Omental fat pad (tissue), 4 donors: ENCODE measurements around the gene TNIP1. TPM values are rescaled to one million over a fixed set of nuclear protein-coding genes. Genes with fewer than 3 reads are reported as not detected.
A peak's percentile ranks its signal among the peaks of the same experiment; 100 is the strongest.

Source experiments
- ATAC-seq: fragments of 150-250 bp; one replicate; pipeline ENCODE4 v1.9.1; 2016; ENCODE audit warnings: mild to moderate bottlenecking, moderate library complexity; ENCODE audit not compliant: low FRiP score
- DNase-seq: peaks from one replicate; pipeline ENCODE4 v3.0.0-alpha.2; 2019; ENCODE audit warnings: low spot score
- CTCF ChIP-seq, 3 donors: fragments of 450-650 bp; IDR thresholded peaks; one replicate each; pipeline ENCODE4 v1.5.1; 2016 to 2017; ENCODE audit warnings: antibody characterized with exemption in 3 of 3, mild to moderate bottlenecking in 3 of 3, moderate library complexity in 2 of 3
- total RNA-seq, 4 donors: library from RNA; depleted of rRNA; stranded (reverse); fragments of >200 nt; gene quantifications; one replicate each; pipeline ENCODE4 v1.1.0, GENCODE V29; 2016

The TNIP1 gene
- total RNA-seq, 4 donors from 2014 or later: 96.7 to 189 (median 149) TPM

GRCh38 chr5:151078490-151079262 lies 2.2 kb downstream of the TNIP1 start:
- ATAC-seq: no peak
- no peak for TF ChIP-seq CTCF (IDR thresholded peaks at IDR 0.05)
- no peak for DNase-seq

- DNase-seq (no peak), ATAC-seq (no peak)
- TF ChIP-seq CTCF (IDR thresholded peaks at IDR 0.05): no peak
Observed at GRCh38 chr5:151077967-151078366, 2.9 kb downstream of the TNIP1 start.

- no peak for ATAC-seq
- TF ChIP-seq CTCF (IDR thresholded peaks at IDR 0.05): no peak
- DNase-seq: no peak
Observed at GRCh38 chr5:151077419-151077818, 3.4 kb downstream of the TNIP1 start.

GRCh38 chr5:151076616-151077015 lies 4.2 kb downstream of the TNIP1 start:
- no peak for TF ChIP-seq CTCF (IDR thresholded peaks at IDR 0.05)
- ATAC-seq (no peak), DNase-seq (no peak)

GRCh38 chr5:151075698-151076331 lies 5.0 kb downstream of the TNIP1 start:
- no peak for TF ChIP-seq CTCF (IDR thresholded peaks at IDR 0.05)
- ATAC-seq (peak; percentile 45), DNase-seq (no peak)

- ATAC-seq (no peak), DNase-seq (no peak)
- TF ChIP-seq CTCF (IDR thresholded peaks at IDR 0.05): no peak
Observed at GRCh38 chr5:151074557-151074956, 6.3 kb downstream of the TNIP1 start.

GRCh38 chr5:151073280-151073679 lies 7.6 kb downstream of the TNIP1 start:
- ATAC-seq: no peak
- TF ChIP-seq CTCF (IDR thresholded peaks at IDR 0.05): no peak
- no peak for DNase-seq
